HepG2 (cell line): ENCODE results near the gene ST6GALNAC4. TPM values are rescaled to one million over a fixed set of nuclear protein-coding genes. Genes with fewer than 3 reads are reported as not detected.

Experiments
- PPARG ChIP-seq: conservative IDR thresholded peaks from 2 replicates; pipeline ENCODE4 v1.6.1; 2016; ENCODE audit warnings: missing biosample characterization, missing genetic modification reagents
- REST ChIP-seq, 2 experiments: IDR thresholded peaks; 2 replicates each; pipeline ENCODE4 v1.6.1; 2011 to 2012; ENCODE audit warnings: low read length in 2 of 2, borderline replicate concordance in 1 of 2, low read depth in 1 of 2, mild to moderate bottlenecking in 1 of 2, moderate library complexity in 1 of 2
- ZBTB40 ChIP-seq, 2 experiments: fragments of 450-650 bp in 1 of 2; sonication (generic) in 1 of 2; formaldehyde crosslinking in 1 of 2; IDR thresholded peaks; 2 replicates each; pipeline versions ENCODE4 v1.6.1 to v1.8.0; 2016 to 2022; ENCODE audit warnings: antibody characterized with exemption in 1 of 2, mild to moderate bottlenecking in 1 of 2, missing genetic modification reagents in 1 of 2
- ZFP91 ChIP-seq: sonication (generic); formaldehyde crosslinking; IDR thresholded peaks from 2 replicates; pipeline ENCODE4 v1.9.0; 2022; ENCODE audit warnings: missing genetic modification reagents, mild to moderate bottlenecking, borderline replicate concordance
- ZMYM3 ChIP-seq: sonication (generic); formaldehyde crosslinking; IDR thresholded peaks from 2 replicates; pipeline ENCODE4 v1.5.1; 2020; ENCODE audit warnings: mild to moderate bottlenecking, missing genetic modification reagents
- ZNF17 ChIP-seq: sonication (generic); formaldehyde crosslinking; IDR thresholded peaks from 2 replicates; pipeline ENCODE4 v1.5.0; 2020; ENCODE audit warnings: mild to moderate bottlenecking, missing genetic modification reagents
- ZNF512 ChIP-seq: sonication (generic); formaldehyde crosslinking; IDR thresholded peaks from 2 replicates; pipeline ENCODE4 v1.4.0; 2020; ENCODE audit warnings: mild to moderate bottlenecking, missing genetic modification reagents
- ZNF597 ChIP-seq: sonication (generic); formaldehyde crosslinking; IDR thresholded peaks from 2 replicates; pipeline ENCODE4 v1.5.0; 2020; ENCODE audit warnings: missing genetic modification reagents
- polyA plus RNA-seq, 8 experiments: library from polyadenylated mRNA; depleted of rRNA in 3 of 8; stranded (reverse) in 7 of 8; unstranded in 1 of 8; fragments of >200 nt; fragmentation: Illumina TruSeq in 4 of 8; extraction: Trizol in 4 of 8; gene quantifications; 2 replicates each; pipeline versions ENCODE4 v1.2.1 to v1.2.3, GENCODE V29; 2011 to 2016; ENCODE audit warnings: low read depth in 4 of 8, missing spikeins in 1 of 8, mixed read lengths in 1 of 8; ENCODE audit not compliant: insufficient read depth in 1 of 8
- total RNA-seq, 5 experiments: library from RNA; depleted of rRNA; stranded (reverse); fragments of >200 nt; fragmentation: Illumina TruSeq; extraction: Trizol; gene quantifications; 2 replicates each; pipeline ENCODE4 v1.2.3, GENCODE V29; 2016; ENCODE audit warnings: low read depth in 1 of 5

Gene ST6GALNAC4
- total and polyA plus RNA-seq, 2 of the 13 experiments (the other 11 are each of a cell fraction or from before 2014, with no cell fraction given): 18.8 to 27.7 TPM

GRCh38 chr9:127918183-127919107 is 1.6 kb upstream of the ST6GALNAC4 start (continued):
- TF ChIP-seq REST (IDR thresholded peaks at IDR 0.05; ENCODE audit: borderline replicate concordance in 1 of 2, low read depth in 1 of 2, low read length in 2 of 2) (no peak), ZFP91 (CRISPR knock-in tag) (peak; percentile 33; the same call in 1 of the 2 replicates), ZMYM3 (no peak), ZBTB40 (IDR thresholded peaks at IDR 0.05) (no peak), ZBTB40 (CRISPR knock-in tag; IDR thresholded peaks at IDR 0.05) (0 out of 2 replicates have a peak, but pooled peaks have one; percentile 30), ZNF17 (CRISPR knock-in tag) (no peak), ZNF597 (CRISPR knock-in tag) (no peak), ZNF512 (CRISPR knock-in tag) (no peak), PPARG (no peak)
